ENCODE measurements around the gene SLC2A4RG.
A peak's percentile ranks its signal among the peaks of the same experiment; 100 is the strongest.
"Not testable (repeated sequence)": the region's sequence is repeated elsewhere in the genome, so short reads cannot be mapped to it uniquely, and the experiment has no call there.

SLC2A4RG gene

DNA sequence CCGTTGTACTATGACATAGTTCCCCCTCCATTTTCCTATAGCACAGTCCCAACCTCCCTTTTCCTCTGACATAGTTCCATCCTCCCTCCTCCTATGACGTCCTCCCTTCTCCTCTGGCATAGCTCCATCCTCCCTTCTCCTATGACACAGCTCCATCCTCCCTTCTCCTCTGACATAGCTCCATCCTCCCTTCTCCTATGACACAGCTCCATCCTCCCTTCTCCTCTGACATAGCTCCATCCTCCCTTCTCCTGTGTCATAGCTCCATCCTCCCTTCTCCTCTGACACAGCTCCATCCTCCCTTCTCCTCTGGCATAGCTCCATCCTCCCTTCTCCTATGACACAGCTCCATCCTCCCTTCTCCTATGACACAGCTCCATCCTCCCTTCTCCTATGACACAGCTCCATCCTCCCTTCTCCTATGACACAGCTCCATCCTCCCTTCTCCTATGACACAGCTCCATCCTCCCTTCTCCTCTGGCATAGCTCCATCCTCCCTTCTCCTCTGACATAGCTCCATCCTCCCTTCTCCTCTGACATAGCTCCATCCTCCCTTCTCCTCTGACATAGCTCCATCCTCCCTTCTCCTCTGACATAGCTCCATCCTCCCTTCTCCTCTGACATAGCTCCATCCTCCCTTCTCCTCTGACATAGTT, 16.5 kb upstream of the SLC2A4RG start:
- DNase-seq = not testable (repeated sequence)

DNA sequence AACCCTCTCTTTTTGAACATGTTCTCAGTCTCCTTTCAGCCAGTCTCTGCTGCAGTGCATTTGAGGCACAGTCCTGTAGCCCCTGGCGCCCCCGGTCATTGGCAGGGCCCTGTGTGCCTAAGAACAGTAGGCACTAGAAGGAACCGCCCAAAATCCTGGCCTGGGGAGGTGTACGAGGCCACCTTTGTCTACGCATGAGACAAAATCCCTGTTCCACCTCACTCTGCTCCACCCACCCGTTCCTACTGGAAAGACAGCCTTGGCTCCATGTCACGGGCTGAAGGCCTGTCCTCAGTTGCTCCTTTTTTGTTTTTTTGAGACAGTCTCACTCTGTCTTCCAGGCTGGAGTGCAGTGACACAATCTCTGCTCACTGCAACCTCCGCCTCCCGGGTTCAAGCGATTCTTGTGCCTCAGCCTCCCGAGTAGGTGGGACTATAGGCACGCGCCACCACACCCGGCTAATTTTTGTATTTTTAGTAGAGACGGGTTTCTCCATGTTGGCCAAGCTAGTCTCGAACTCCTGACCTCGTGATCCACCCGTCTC, 9.3 kb upstream of the SLC2A4RG start:
- not testable (repeated sequence) for DNase-seq

DNA sequence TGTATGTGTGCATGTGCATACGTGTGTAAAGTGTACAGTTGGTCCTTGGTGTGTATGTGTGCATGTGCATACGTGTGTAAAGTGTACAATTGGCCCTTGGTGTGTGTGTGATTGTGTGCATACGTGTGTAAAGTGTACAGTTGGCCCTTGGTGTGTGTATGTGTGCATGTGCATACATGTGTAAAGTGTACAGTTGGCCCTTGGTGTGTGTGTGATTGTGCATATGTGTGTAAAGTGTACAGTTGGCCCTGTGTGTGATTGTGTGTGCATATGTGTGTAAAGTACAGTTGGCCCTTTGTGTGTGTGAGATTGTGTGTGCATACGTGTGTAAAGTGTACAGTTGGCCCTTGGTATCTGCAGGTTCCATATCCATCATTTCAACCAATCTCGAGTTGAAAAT, 8.2 kb upstream of the SLC2A4RG start:
- DNase-seq = no peak

DNA sequence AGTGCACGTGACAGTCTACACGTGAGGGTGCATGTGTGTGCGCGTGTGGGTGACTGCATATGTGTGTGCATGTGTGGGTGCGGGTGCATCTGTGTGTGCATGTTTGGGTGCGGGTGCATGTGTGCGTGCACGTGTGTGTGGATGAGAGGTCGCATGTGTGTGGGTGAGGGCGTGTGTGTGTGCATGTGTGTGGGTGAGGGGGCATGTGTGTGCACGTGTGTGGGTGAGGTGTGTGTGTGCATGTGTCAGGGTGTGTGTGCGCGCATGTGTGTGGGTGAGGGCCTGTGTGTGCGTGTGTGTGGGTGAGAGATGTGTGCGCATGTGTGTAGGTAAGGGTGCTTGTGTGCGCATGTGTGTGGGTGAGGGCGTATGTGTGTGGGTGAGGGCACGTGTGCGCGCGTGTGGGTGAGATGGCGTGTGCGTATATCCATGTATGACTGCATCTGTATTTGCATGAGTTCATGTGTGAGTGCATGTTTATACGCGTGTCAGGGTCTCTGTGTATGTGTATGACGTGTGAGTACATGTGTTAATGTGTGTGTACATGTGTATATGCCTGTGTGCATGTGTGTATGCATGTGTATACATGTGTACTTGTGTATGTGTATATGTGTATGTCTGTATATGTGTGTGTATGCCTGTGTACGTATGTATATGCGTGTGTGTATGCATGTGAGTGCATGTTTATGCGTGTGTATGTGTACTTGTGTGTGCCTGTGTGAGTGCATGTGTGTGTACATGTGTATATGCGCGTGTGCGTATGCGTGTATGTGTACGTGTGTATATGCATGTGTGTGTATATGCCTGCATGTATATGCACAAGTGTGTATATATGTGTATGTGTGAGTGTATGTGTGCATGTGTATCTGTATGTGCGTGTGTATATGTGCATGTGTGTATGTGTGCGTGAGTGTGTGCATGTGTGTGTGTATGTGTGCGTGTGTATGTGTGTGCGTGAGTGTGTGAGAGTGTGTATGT, 7.2 kb upstream of the SLC2A4RG start:
- DNase-seq = no peak

DNA sequence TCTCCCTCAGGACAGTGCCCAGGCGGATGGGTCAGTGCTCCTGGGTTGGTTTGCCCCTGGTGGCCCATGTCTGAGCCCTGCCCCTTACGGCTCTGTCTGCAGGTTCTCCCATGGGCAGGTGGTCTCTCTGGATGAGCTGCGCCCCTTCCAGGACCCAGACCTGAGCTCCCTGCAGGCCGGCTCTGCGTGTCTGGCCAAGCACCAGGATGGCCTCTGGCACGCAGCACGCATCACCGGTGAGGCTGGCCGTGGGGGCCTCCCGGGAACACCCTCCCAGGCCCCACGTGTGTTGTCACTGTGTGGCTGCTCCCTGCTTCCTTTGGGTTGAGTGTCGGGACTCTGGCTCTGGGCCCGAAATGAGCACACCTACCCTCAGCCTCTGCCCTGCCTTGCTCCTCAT, 6.5 kb upstream of the SLC2A4RG start:
- DNase-seq = no peak

DNA sequence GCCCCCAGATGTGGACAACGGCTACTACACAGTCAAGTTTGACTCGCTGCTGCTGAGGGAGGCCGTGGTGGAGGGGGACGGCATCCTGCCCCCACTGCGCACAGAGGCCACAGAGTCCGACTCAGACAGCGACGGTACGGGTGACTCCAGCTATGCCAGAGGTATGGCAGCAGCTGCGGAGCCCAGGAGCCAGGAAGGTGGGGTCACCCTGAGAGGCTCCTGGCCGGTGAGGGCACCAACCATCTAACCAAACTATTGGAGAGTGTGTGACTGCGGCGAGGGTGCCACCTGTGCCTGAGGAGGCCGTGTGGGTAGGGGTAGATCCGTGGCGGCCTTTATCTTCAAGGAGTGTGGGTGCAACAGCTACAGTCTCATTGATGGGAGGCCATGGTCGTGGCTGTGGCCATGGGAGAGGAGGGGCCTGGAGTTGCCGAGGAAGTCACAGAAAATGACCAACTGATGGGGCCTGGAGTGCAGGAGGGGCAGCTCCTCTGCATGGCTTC, 5.9 kb upstream of the SLC2A4RG start:
- DNase-seq = no peak

DNA sequence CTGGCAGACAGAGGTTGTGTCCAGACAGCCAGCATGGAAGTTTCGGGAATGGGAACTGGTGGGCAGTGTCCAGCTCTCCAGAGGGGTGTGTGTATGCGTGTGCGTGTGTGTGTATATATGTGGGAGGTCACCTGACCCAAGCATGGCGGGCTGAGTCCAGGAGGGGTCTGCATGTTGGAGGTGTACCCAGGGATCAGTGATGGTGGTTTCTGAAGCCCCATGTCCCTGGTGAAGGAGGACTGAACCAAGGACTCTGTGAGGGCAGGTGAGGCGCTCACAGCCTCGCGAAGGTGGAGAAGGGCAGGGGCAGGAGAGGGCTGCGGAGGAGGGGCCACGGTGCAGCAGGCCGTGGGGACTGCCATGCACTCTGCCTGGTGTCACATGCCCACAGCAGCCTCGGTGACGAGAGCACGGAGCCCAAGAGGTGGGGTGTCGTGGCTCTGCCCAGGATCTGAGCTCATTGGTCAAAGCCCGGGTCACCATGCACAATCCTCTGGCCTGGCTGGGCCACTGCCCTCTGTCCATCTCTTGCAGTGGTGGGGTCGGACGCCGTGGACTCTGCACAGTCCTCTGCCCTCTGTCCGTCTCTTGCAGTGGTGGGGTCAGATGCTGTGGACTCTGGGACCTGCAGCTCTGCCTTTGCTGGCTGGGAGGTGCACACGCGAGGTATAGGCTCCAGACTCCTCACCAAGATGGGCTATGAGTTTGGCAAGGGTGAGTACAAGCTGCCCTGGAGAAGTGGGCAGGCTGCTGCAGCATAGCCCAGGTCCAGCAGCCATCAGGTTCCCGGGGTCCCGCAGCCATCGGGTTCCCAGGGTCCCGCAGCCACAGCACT, 5.2 kb upstream of the SLC2A4RG start:
- DNase-seq = no peak

DNA sequence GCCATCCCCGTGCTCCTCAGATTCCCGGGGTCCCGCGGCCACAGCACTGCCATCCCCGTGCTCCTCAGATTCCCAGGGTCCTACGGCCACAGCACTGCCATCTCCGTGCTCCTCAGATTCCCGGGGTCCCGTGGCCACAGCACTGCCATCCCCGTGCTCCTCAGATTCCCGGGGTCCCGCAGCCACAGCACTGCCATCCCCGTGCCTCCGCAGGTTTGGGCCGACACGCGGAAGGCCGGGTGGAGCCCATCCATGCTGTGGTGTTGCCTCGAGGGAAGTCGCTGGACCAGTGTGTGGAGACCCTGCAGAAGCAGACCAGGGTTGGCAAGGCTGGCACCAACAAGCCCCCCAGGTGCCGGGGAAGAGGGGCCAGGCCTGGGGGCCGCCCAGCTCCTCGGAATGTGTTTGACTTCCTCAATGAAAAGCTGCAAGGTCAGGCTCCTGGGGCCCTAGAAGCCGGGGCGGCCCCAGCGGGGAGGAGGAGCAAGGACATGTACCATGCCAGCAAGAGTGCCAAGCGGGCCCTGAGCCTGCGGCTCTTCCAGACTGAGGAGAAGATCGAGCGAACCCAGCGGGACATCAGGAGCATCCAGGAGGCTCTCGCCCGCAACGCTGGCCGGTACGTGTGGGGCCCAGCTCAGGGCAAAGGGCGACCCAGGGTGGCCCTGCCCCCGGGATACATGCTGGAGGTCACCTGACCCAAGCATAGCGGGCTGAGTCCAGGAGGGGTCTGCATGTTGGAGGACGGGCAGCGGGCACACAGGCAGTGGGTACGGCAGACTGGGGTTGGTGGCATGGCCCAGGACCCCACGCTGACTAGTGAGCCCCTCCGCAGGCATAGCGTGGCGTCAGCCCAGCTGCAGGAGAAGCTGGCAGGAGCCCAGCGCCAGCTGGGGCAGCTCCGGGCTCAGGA, 4.4 kb upstream of the SLC2A4RG start:
- no peak for DNase-seq

DNA sequence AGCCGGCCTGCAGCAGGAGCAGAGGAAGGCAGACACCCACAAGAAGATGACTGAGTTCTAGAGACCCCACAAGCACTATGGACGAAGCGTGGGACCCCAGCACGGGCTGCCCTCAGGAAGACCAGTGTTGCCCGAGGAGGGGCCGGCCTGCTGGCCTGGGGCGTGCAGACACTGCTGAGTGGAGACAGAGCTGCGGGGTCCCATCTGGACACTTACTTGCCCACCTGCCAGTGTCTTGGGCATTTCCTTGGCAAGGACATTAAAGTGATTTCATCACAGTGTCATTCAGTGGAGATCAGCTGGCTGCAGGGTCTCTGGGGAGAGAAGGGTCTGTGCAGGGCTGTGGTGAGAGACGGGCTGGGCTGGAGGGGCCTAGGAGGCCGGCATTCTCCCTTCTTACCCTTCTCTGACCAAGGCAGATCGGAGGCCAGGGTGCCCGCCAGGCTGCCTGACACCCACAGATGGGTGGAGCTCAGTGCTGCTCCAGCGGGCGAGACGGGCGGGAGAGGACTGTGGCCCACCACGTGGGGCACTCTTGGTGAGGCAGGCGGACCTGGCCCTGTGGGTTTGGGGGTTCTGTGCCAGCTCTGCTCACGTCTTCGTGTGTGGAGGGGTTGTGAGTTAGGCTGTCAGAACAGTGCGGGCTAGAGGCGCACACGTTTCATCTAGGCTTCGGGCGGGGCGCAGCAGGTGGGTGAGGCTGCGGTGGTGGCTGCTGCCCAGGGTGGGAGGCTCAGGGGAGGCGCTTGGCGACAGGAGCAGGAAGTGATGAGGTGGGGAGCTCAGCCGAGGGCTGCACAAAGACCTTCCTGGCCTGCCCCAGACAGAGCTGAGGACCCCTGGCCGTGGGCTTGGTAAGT, 3.5 kb upstream of the SLC2A4RG start, which contains the start of gene LIME1:
LIME1 (plus strand) TSS at position 806 of the 860 bp plus-strand sequence. CDS start 886 bp downstream, outside the sequence.
- no peak for DNase-seq

DNA sequence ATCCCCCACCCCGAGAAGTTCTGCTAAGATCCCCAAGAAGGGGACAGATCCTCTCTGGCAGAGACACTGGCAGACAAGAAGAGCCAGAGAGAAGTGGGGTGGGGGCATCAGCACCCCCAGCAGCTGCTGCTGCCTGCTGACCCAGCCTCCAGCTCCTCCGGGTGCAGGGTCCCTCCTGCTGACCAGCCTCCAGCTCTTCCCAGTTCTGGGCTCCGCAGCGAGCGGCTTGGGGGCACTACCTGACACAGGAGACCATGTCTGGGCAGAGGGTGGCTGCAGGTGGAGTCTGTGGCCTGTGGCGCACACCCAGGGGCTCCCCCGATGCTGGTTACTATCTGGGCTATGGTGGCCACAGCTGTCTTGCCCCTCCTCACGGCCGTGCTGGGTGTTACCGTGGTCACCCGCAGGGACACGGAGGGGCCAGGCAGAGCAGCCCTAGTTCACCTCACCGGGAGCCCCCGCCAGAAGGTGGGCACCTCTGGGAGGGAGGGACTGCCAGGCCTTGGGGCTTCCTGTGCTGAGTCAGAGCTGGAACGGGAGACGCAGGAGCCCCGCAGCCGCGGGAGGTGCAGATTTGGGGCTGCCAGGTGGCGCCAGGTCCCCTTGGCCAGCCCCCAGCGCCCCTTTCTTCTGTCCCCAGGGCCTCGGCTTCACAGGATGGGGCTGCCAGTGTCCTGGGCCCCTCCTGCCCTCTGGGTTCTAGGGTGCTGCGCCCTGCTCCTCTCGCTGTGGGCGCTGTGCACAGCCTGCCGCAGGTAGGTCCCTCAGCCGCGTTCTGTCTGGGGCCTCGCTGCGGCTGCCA, 2.5 kb upstream of the SLC2A4RG start:
- DNase-seq = peak; percentile 31

DNA sequence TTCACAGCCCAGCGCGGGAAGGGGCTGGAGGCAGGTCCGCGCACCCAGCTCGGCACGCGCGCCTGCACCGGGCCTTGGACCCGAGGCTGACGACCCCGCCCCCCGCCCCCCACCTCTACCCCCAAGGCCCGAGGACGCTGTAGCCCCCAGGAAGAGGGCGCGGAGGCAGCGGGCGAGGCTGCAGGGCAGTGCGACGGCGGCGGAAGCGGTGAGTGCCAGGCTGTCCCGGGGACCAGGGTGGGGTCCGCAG, 2.0 kb upstream of the SLC2A4RG start:
- DNase-seq = no peak

DNA sequence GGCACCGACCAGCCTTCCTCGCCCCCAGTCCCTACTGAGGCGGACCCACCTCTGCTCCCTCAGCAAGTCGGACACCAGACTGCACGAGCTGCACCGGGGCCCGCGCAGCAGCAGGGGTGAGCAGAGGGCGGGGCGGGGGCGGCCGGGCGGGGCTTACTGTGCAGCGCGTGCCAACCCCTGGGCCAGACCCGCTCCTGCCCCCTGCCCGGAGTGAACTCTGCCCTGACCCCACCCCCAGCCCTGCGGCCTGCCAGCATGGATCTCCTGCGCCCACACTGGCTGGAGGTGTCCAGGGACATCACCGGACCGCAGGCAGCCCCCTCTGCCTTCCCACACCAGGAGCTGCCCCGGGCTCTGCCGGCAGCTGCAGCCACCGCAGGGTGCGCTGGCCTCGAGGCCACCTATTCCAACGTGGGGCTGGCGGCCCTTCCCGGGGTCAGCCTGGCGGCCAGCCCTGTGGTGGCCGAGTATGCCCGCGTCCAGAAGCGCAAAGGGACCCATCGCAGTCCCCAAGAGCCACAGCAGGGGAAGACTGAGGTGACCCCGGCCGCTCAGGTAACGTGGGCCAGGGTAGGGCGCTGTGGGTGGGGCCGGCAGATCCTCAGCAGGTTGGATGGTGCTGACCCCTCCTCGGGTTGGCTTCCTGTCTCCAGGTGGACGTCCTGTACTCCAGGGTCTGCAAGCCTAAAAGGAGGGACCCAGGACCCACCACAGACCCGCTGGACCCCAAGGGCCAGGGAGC, 1.5 kb upstream of the SLC2A4RG start:
- DNase-seq = peak; percentile 23

DNA sequence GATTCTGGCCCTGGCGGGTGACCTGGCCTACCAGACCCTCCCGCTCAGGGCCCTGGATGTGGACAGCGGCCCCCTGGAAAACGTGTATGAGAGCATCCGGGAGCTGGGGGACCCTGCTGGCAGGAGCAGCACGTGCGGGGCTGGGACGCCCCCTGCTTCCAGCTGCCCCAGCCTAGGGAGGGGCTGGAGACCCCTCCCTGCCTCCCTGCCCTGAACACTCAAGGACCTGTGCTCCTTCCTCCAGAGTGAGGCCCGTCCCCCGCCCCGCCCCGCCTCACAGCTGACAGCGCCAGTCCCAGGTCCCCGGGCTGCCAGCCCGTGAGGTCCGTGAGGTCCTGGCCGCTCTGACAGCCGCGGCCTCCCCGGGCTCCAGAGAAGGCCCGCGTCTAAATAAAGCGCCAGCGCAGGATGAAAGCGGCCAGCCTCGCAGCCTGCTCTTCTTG, 868 bp upstream of the SLC2A4RG start:
- DNase-seq = peak; percentile 5

DNA sequence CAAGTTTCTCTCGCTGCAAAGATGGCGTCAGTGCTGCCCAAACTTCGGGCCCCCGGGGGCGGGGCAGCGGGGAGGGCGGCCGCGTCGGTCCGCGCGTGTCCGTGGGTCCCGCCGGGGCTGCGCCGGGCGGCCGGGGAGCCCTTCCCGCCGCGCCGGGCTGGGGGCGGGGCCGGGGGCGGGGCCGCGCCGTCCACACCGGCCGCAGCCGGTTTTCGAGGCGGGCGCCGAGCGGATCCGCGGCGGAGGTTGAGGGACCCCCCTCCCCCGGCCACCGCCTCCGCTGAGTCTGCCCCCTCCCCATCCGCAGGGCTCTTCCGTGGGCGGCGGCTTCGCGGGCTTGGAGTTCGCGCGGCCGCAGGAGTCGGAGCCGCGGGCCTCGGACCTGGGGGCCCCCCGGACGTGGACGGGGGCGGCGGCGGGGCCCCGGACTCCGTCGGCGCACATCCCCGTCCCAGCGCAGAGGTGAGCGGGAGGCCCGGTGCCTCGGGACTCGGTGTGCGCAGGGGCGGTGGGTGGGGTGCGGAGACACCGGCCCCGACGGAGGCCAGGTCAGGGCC, 572 bp downstream of the SLC2A4RG start:
- no peak for DNase-seq

DNA sequence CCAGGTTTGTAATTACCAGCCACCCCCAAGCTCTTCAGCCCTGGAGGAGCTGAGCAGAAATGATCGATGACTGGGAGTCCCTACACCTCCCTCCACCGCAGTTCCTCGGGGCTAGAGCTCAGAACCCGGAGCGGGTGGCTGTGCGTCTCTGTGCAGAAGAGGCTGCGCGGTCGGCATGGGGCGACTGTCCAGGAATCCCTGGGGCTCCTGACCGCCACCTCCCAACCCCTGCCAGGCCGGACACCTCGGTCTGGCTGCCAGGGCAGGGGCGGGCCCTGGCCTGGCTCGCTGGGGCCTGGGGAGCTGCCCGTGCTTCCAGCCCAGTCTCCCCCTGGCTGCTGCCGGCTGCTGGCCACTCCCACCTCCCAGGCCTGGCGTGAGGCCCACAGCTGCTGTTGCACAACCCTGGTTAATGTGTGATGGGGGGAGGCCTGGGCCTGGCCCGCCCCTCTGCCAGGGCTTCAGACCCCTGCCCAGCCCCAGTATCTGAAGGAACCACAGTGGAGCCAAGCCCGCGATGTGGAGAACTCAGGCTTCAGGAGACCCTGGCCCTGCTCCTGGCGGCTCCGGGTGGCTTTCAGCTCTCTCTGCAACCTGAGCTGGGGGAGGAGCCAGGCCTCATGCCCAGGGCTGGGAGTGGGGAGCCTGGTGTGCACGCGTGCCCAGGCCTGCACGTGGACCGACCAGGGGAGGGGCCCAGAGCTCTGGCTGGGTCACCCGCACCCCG, 1.2 kb downstream of the SLC2A4RG start:
- DNase-seq = peak; percentile 69

DNA sequence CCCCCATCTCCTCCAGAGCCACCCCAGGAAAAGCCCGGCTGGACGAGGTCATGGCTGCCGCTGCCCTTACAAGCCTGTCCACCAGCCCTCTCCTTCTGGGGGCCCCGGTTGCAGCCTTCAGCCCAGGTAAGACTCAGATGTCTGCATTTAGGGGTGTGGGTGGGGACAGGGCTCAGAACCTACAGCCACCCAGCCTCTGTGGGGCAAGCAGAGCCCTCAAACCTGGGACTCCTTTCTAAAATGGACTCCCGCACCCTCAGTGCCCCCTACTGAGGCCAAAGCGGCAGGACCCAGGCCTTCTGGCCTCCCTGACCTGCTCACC, 1.7 kb downstream of the SLC2A4RG start:
- DNase-seq = no peak

DNA sequence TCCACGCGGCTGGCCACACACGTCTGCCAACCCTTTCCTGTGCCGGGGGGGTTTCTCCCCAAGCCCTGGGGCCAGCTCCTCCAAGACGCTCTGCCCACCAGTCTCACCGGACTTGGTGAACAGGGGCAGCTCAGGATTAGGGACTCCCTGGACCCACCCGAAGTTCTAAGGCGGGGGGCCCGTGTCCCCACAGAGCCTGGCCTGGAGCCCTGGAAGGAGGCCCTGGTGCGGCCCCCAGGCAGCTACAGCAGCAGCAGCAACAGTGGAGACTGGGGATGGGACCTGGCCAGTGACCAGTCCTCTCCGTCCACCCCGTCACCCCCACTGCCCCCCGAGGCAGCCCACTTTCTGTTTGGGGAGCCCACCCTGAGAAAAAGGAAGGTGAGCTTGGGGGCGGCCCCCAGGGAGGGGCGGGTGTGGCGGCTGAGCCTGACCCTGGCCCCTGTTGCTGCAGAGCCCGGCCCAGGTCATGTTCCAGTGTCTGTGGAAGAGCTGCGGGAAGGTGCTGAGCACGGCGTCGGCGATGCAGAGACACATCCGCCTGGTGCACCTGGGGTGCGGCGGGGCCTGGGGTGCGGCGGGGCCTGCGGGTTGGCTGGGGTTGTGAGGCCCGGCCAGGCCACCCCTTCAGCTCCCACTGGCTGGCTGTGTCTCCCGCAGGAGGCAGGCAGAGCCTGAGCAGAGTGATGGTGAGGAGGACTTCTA, 2.3 kb downstream of the SLC2A4RG start:
- no peak for DNase-seq
